Peyer's patch (tissue), 4 donors: ENCODE measurements around the gene EPHA2.

ENCODE experiments used
- POLR2A ChIP-seq, 2 donors: fragments of 450-650 bp; IDR thresholded peaks; one replicate each; pipeline ENCODE4 v1.5.1; 2017; ENCODE audit warnings: antibody characterized with exemption in 2 of 2, mild to moderate bottlenecking in 2 of 2, moderate library complexity in 2 of 2
- TF ChIP-seq, protein P1 (sequence below), 6 experiments: fragments of 450-650 bp in 4 of 6; fragments of 200-600 bp in 2 of 6; sonication (generic) in 1 of 6; IDR thresholded peaks; one replicate each; pipeline ENCODE4 v1.5.1; 2017 to 2019; ENCODE audit warnings: antibody characterized with exemption in 6 of 6, mild to moderate bottlenecking in 3 of 6, moderate library complexity in 1 of 6

DNA sequence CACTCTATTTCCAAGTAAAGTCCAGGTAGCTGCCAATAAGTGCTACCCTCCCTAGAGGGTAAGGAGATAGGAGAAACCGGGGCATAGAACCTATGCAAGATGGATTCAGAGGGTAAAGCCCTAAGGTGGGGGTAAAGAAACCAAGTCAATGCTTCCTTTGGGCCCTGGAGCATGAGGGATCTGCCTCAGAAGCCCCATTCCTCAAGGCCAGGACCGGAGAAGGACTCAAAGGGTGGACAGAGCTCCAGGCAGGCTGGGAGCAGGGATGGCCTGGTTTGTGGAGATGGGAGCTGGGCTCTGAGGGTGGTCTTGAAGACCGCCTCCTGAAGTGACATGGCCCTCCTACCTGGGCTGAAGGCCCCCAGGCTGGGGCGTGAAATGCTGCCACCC lies 3.9 kb downstream of the EPHA2 start:
- TF ChIP-seq, protein P1, sequence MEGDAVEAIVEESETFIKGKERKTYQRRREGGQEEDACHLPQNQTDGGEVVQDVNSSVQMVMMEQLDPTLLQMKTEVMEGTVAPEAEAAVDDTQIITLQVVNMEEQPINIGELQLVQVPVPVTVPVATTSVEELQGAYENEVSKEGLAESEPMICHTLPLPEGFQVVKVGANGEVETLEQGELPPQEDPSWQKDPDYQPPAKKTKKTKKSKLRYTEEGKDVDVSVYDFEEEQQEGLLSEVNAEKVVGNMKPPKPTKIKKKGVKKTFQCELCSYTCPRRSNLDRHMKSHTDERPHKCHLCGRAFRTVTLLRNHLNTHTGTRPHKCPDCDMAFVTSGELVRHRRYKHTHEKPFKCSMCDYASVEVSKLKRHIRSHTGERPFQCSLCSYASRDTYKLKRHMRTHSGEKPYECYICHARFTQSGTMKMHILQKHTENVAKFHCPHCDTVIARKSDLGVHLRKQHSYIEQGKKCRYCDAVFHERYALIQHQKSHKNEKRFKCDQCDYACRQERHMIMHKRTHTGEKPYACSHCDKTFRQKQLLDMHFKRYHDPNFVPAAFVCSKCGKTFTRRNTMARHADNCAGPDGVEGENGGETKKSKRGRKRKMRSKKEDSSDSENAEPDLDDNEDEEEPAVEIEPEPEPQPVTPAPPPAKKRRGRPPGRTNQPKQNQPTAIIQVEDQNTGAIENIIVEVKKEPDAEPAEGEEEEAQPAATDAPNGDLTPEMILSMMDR (IDR thresholded peaks at IDR 0.05) = no peak
- no peak for TF ChIP-seq POLR2A (IDR thresholded peaks at IDR 0.05)
